GM23338 (cell line): ENCODE measurements around the gene ZNF740. TPM values are rescaled to one million over a fixed set of nuclear protein-coding genes. Genes with fewer than 3 reads are reported as not detected.
A peak's percentile ranks its signal among the peaks of the same experiment; 100 is the strongest.

Experiments used
- ATAC-seq: fragments of 200-7000 bp; cut with Tn5 transposase; 3 replicates; pipeline ENCODE4 v1.9.1; 2020
- DNase-seq: peaks from one replicate; pipeline ENCODE4 v3.0.0-alpha.2; 2015; ENCODE audit warnings: low spot score
- H2AFZ ChIP-seq: fragments of 200-600 bp; sonication (generic); 2 replicates; pipeline ENCODE4 v1.8.0; 2016; ENCODE audit warnings: antibody characterized with exemption, mild to moderate bottlenecking, moderate library complexity
- H3F3A ChIP-seq: fragments of 200-600 bp; sonication (generic); replicated peaks from 2 replicates; pipeline ENCODE4 v1.8.0; 2017; ENCODE audit warnings: antibody characterized with exemption, mixed run types, low read depth
- H3K27ac ChIP-seq: fragments of 200-600 bp; sonication (generic); 2 replicates; pipeline ENCODE4 v1.6.1; 2016; ENCODE audit warnings: low read depth
- H3K27me3 ChIP-seq: fragments of 200-600 bp; sonication (generic); 2 replicates; pipeline ENCODE4 v1.8.0; 2016; ENCODE audit warnings: mild to moderate bottlenecking, mixed run types, moderate library complexity; ENCODE audit not compliant: insufficient read depth
- H3K36me3 ChIP-seq: fragments of 200-600 bp; sonication (generic); 2 replicates; pipeline ENCODE4 v1.8.0; 2016; ENCODE audit warnings: mild to moderate bottlenecking; ENCODE audit not compliant: insufficient read depth
- H3K4me1 ChIP-seq: fragments of 200-600 bp; sonication (generic); 2 replicates; pipeline ENCODE4 v1.8.0; 2016; ENCODE audit warnings: mild to moderate bottlenecking, moderate library complexity; ENCODE audit not compliant: insufficient read depth
- H3K4me2 ChIP-seq: fragments of 200-600 bp; sonication (generic); 2 replicates; pipeline ENCODE4 v1.7.1; 2017; ENCODE audit warnings: mixed run types
- H3K4me3 ChIP-seq: fragments of 200-600 bp; sonication (generic); 2 replicates; pipeline ENCODE4 v1.6.1; 2016; ENCODE audit warnings: mixed run types
- H3K79me2 ChIP-seq: fragments of 200-600 bp; sonication (generic); replicated peaks from 2 replicates; pipeline ENCODE4 v1.8.0; 2017; ENCODE audit warnings: mild to moderate bottlenecking; ENCODE audit not compliant: insufficient read depth
- H3K9me2 ChIP-seq: fragments of 200-600 bp; sonication (generic); 2 replicates; pipeline ENCODE4 v1.8.0; 2017; ENCODE audit not compliant: insufficient read depth
- H4K20me1 ChIP-seq: fragments of 200-600 bp; sonication (generic); replicated peaks from 2 replicates; pipeline ENCODE4 v1.8.0; 2017; ENCODE audit warnings: mild to moderate bottlenecking; ENCODE audit not compliant: insufficient read depth
- H3K27ac Mint-ChIP-seq: 2 replicates; pipeline ENCODE4 v1.8.0; 2020; ENCODE audit warnings: inconsistent platforms, mild to moderate bottlenecking, moderate library complexity, mixed read lengths
- H3K27me3 Mint-ChIP-seq: 3 replicates; pipeline ENCODE4 v1.8.0; 2022; ENCODE audit warnings: low read depth, mild to moderate bottlenecking, moderate library complexity, mixed read lengths, inconsistent platforms; ENCODE audit not compliant: insufficient read depth, poor library complexity
- H3K36me3 Mint-ChIP-seq: 3 replicates; pipeline ENCODE4 v1.8.0; 2021; ENCODE audit warnings: low read depth, mild to moderate bottlenecking, inconsistent platforms, moderate library complexity, mixed read lengths
- H3K4me1 Mint-ChIP-seq: 3 replicates; pipeline ENCODE4 v1.8.0; 2020; ENCODE audit warnings: mild to moderate bottlenecking, inconsistent platforms, mixed read lengths
- H3K4me3 Mint-ChIP-seq: 3 replicates; pipeline ENCODE4 v1.8.0; 2021; ENCODE audit warnings: moderate library complexity, mild to moderate bottlenecking, inconsistent platforms, mixed read lengths
- H3K9me3 Mint-ChIP-seq: 3 replicates; pipeline ENCODE4 v1.8.0; 2020; ENCODE audit warnings: moderate library complexity, mild to moderate bottlenecking, inconsistent platforms, mixed read lengths
- CREB1 ChIP-seq: fragments of 250-450 bp; sonication (Bioruptor Pico); IDR thresholded peaks from 2 replicates; pipeline ENCODE4 v1.5.0; 2020; ENCODE audit warnings: low read depth, mild to moderate bottlenecking, moderate library complexity
- EZH2 ChIP-seq: fragments of 200-600 bp; sonication (generic); IDR thresholded peaks from one replicate; pipeline ENCODE4 v1.8.0; 2017; ENCODE audit warnings: antibody characterized with exemption, mild to moderate bottlenecking, low read depth; ENCODE audit not compliant: unreplicated experiment
- JUNB ChIP-seq: IDR thresholded peaks from one replicate; pipeline ENCODE4 v1.6.1; 2016; ENCODE audit warnings: antibody characterized with exemption; ENCODE audit not compliant: unreplicated experiment
- NANOG ChIP-seq: IDR thresholded peaks from 2 replicates; pipeline ENCODE4 v1.6.1; 2016; ENCODE audit warnings: antibody characterized with exemption, borderline replicate concordance
- POLR2AphosphoS5 ChIP-seq: IDR thresholded peaks from 2 replicates; pipeline ENCODE4 v1.6.1; 2016; ENCODE audit warnings: antibody characterized with exemption, low read depth
- STAT1 ChIP-seq: IDR thresholded peaks from one replicate; pipeline ENCODE4 v1.6.1; 2016; ENCODE audit warnings: antibody characterized with exemption; ENCODE audit not compliant: unreplicated experiment
- ZNF114 ChIP-seq: fragments of 250-450 bp; sonication (Bioruptor Pico); IDR thresholded peaks from 2 replicates; pipeline ENCODE4 v1.5.0; 2020; ENCODE audit warnings: mild to moderate bottlenecking, moderate library complexity
- polyA plus RNA-seq: library from polyadenylated mRNA; unstranded; fragments of >200 nt; fragmentation: Nextera tagmentation; extraction: Ambion mirVana; gene quantifications from 2 replicates; pipeline ENCODE4 v1.2.1, GENCODE V29; 2016
- total RNA-seq: library from RNA; depleted of rRNA; stranded (reverse); fragments of >200 nt; shearing (Covaris generic); gene quantifications from 2 replicates; pipeline ENCODE4 v1.2.3, GENCODE V29; 2014
- TF ChIP-seq, protein P1 (sequence below): IDR thresholded peaks from 2 replicates; pipeline ENCODE4 v1.6.1; 2016; ENCODE audit warnings: antibody characterized with exemption
- TF ChIP-seq, protein P2 (sequence below): fragments of 250-450 bp; sonication (Bioruptor Pico); IDR thresholded peaks from 2 replicates; pipeline ENCODE4 v1.5.0; 2020; ENCODE audit warnings: mild to moderate bottlenecking, moderate library complexity

Gene ZNF740
- total and polyA plus RNA-seq, 2 experiments from 2014 or later = 2.6 to 13.0 TPM

DNA sequence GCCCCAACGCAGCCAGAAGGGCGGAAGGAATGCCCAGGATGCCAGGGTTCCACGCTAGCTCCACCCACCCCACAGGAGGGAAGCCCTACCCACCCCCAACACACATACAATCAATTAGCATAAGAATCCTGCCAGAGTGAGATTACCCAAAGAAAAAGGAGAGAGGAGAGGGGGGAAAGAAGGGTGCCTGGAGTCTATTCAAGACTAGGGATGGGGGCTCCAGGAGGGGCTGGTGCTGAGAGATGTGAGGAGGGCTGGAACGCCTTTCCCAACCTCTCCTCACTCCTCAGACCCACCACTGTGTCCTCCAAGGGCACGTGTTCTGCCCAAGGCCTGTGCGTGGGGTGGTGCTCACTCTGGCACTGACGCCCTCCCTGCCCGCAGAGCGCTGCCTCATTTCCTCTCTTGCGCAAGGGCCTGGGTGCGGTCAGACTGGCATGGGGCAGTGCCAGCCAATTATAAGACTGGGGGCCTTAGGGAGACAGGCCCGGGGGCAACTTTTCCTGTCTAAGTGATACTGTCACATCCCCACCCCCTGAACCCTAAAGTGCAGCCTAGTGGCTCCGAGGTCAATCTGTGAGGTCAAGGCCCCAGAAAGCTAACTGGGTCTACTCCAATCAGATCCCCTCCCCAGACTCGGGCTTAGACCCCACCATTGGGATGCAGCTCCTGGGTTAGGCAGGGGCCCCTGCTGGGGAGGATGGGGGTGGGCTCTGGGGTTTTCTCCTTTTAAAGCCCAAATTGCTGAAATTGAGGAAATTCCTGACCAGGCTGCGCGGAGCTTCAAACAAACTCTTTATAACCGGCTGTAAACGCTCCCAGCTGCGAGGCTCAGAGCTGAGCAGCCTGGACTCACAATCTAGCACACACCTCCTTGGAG is 36.8 kb downstream of the ZNF740 start:
- H4K20me1 ChIP-seq = peaks cover 8% of the 10 kb centered on the region
- ATAC-seq (peak; percentile 25), DNase-seq (peak; percentile 96)
- peak overlapping the region; percentile 91 for H3K27ac ChIP-seq
- peaks cover 36% of the 10 kb centered on the region for H3K79me2 ChIP-seq
- peaks cover 47% of the 10 kb centered on the region for H3F3A ChIP-seq
- peaks cover 9% of the 10 kb centered on the region for H3K36me3 ChIP-seq
- Mint-ChIP-seq H3K36me3 (peaks cover 37% of the 10 kb centered on the region), H3K4me1 (peaks cover 69% of the 10 kb centered on the region), H3K4me3 (peak overlapping the region; percentile 94), H3K27ac (peak overlapping the region; percentile 89), H3K9me3 (peaks cover 4% of the 10 kb centered on the region; the same call in 1 of the 3 replicates), H3K27me3 (peaks cover 27% of the 10 kb centered on the region)
- H3K4me3 ChIP-seq = peak overlapping the region; percentile 95
- H3K27me3 ChIP-seq = peaks cover 12% of the 10 kb centered on the region
- no peak overlapping the region for H2AFZ ChIP-seq
- peak overlapping the region; percentile 91 for H3K4me2 ChIP-seq
- peaks cover 54% of the 10 kb centered on the region for H3K4me1 ChIP-seq
- no peak for TF ChIP-seq ZNF114 (CRISPR knock-in tag)
- peak; percentile 55; the same call in 1 of the 2 replicates for TF ChIP-seq POLR2AphosphoS5
- TF ChIP-seq EZH2 = no peak
- TF ChIP-seq, protein P1, sequence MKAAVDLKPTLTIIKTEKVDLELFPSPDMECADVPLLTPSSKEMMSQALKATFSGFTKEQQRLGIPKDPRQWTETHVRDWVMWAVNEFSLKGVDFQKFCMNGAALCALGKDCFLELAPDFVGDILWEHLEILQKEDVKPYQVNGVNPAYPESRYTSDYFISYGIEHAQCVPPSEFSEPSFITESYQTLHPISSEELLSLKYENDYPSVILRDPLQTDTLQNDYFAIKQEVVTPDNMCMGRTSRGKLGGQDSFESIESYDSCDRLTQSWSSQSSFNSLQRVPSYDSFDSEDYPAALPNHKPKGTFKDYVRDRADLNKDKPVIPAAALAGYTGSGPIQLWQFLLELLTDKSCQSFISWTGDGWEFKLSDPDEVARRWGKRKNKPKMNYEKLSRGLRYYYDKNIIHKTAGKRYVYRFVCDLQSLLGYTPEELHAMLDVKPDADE = peak; percentile 39; the same call in 1 of the 2 replicates
- no peak for TF ChIP-seq NANOG
- no peak for TF ChIP-seq JUNB
- no peak for TF ChIP-seq STAT1
- no peak for TF ChIP-seq CREB1
- TF ChIP-seq, protein P2, sequence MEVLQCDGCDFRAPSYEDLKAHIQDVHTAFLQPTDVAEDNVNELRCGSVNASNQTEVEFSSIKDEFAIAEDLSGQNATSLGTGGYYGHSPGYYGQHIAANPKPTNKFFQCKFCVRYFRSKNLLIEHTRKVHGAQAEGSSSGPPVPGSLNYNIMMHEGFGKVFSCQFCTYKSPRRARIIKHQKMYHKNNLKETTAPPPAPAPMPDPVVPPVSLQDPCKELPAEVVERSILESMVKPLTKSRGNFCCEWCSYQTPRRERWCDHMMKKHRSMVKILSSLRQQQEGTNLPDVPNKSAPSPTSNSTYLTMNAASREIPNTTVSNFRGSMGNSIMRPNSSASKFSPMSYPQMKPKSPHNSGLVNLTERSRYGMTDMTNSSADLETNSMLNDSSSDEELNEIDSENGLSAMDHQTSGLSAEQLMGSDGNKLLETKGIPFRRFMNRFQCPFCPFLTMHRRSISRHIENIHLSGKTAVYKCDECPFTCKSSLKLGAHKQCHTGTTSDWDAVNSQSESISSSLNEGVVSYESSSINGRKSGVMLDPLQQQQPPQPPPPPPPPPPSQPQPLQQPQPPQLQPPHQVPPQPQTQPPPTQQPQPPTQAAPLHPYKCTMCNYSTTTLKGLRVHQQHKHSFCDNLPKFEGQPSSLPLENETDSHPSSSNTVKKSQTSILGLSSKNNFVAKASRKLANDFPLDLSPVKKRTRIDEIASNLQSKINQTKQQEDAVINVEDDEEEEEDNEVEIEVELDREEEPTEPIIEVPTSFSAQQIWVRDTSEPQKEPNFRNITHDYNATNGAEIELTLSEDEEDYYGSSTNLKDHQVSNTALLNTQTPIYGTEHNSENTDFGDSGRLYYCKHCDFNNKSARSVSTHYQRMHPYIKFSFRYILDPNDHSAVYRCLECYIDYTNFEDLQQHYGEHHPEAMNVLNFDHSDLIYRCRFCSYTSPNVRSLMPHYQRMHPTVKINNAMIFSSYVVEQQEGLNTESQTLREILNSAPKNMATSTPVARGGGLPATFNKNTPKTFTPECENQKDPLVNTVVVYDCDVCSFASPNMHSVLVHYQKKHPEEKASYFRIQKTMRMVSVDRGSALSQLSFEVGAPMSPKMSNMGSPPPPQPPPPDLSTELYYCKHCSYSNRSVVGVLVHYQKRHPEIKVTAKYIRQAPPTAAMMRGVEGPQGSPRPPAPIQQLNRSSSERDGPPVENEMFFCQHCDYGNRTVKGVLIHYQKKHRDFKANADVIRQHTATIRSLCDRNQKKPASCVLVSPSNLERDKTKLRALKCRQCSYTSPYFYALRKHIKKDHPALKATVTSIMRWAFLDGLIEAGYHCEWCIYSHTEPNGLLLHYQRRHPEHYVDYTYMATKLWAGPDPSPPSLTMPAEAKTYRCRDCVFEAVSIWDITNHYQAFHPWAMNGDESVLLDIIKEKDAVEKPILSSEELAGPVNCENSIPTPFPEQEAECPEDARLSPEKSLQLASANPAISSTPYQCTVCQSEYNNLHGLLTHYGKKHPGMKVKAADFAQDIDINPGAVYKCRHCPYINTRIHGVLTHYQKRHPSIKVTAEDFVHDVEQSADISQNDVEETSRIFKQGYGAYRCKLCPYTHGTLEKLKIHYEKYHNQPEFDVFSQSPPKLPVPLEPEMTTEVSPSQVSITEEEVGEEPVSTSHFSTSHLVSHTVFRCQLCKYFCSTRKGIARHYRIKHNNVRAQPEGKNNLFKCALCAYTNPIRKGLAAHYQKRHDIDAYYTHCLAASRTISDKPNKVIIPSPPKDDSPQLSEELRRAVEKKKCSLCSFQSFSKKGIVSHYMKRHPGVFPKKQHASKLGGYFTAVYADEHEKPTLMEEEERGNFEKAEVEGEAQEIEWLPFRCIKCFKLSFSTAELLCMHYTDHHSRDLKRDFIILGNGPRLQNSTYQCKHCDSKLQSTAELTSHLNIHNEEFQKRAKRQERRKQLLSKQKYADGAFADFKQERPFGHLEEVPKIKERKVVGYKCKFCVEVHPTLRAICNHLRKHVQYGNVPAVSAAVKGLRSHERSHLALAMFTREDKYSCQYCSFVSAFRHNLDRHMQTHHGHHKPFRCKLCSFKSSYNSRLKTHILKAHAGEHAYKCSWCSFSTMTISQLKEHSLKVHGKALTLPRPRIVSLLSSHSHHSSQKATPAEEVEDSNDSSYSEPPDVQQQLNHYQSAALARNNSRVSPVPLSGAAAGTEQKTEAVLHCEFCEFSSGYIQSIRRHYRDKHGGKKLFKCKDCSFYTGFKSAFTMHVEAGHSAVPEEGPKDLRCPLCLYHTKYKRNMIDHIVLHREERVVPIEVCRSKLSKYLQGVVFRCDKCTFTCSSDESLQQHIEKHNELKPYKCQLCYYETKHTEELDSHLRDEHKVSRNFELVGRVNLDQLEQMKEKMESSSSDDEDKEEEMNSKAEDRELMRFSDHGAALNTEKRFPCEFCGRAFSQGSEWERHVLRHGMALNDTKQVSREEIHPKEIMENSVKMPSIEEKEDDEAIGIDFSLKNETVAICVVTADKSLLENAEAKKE = no peak
- H3K9me2 ChIP-seq = no peaks in the 10 kb centered on the region
